ENCODE results near the gene KCNJ10. TPM values are rescaled to one million over a fixed set of nuclear protein-coding genes. Genes with fewer than 3 reads are reported as not detected.

The KCNJ10 gene
- total RNA-seq, 1 experiment from 2014 or later = 0.26 TPM

- in situ Hi-C loops (cut with HindIII; ENCODE audit: low pct_unique_long_range_greater_than_20kb, low sequenced_read_pairs) = no loop called here
- no peak for DNase-seq (ENCODE audit: low read depth, low spot score)
Measured at GRCh38 chr1:160021376-160022074, 48.4 kb downstream of the KCNJ10 start.

- in situ Hi-C loops (cut with HindIII; ENCODE audit: low pct_unique_long_range_greater_than_20kb, low sequenced_read_pairs) = no loop called here
- DNase-seq (ENCODE audit: low read depth, low spot score) = no peak
Measured at GRCh38 chr1:160020196-160020595, 49.8 kb downstream of the KCNJ10 start.

- in situ Hi-C loops (cut with HindIII; ENCODE audit: low pct_unique_long_range_greater_than_20kb, low sequenced_read_pairs) = no loop called here
- no peak for DNase-seq (ENCODE audit: low read depth, low spot score)
Measured at GRCh38 chr1:160018900-160019299, 51.1 kb downstream of the KCNJ10 start.

- in situ Hi-C loops (cut with HindIII; ENCODE audit: low pct_unique_long_range_greater_than_20kb, low sequenced_read_pairs) = no loop called here
Measured at GRCh38 chr1:160018347-160018746, 51.6 kb downstream of the KCNJ10 start.

GRCh38 chr1:160017592-160017991 lies 52.4 kb downstream of the KCNJ10 start:
- in situ Hi-C loops (cut with HindIII; ENCODE audit: low pct_unique_long_range_greater_than_20kb, low sequenced_read_pairs) = no loop called here
- no peak for DNase-seq (ENCODE audit: low read depth, low spot score)

More at GRCh38 chr1:160018347-160018746, 51.6 kb downstream of the KCNJ10 start:
- DNase-seq (ENCODE audit: low read depth, low spot score) = no peak

- DNase-seq (ENCODE audit: low read depth, low spot score) = no peak
- in situ Hi-C loops (cut with HindIII; ENCODE audit: low pct_unique_long_range_greater_than_20kb, low sequenced_read_pairs) = no loop called here
Measured at GRCh38 chr1:160011781-160012180, 58.2 kb downstream of the KCNJ10 start.

- in situ Hi-C loops (cut with HindIII; ENCODE audit: low pct_unique_long_range_greater_than_20kb, low sequenced_read_pairs) = no loop called here
- DNase-seq (ENCODE audit: low read depth, low spot score) = peak; percentile 31
Measured at GRCh38 chr1:160009801-160010200, 60.2 kb downstream of the KCNJ10 start.

- in situ Hi-C loops (cut with HindIII; ENCODE audit: low pct_unique_long_range_greater_than_20kb, low sequenced_read_pairs) = no loop called here
- DNase-seq (ENCODE audit: low read depth, low spot score) = no peak
Measured at GRCh38 chr1:160009081-160009480, 60.9 kb downstream of the KCNJ10 start.

- peak; percentile 61 for DNase-seq (ENCODE audit: low read depth, low spot score)
- in situ Hi-C loops (cut with HindIII; ENCODE audit: low pct_unique_long_range_greater_than_20kb, low sequenced_read_pairs) = no loop called here
Measured at GRCh38 chr1:160007577-160008200, 62.3 kb downstream of the KCNJ10 start.

- in situ Hi-C loops (cut with HindIII; ENCODE audit: low pct_unique_long_range_greater_than_20kb, low sequenced_read_pairs) = no loop called here
- DNase-seq (ENCODE audit: low read depth, low spot score) = peak; percentile 83
Measured at GRCh38 chr1:160006312-160006940, 63.5 kb downstream of the KCNJ10 start.

- in situ Hi-C loops (cut with HindIII; ENCODE audit: low pct_unique_long_range_greater_than_20kb, low sequenced_read_pairs) = no loop called here
- DNase-seq (ENCODE audit: low read depth, low spot score) = no peak
Measured at GRCh38 chr1:160005070-160005469, 64.9 kb downstream of the KCNJ10 start.

- in situ Hi-C loops (cut with HindIII; ENCODE audit: low pct_unique_long_range_greater_than_20kb, low sequenced_read_pairs) = no loop called here
Measured at GRCh38 chr1:160004425-160004824, 65.5 kb downstream of the KCNJ10 start.

GRCh38 chr1:160004001-160004400 lies 66.0 kb downstream of the KCNJ10 start:
- no peak for DNase-seq (ENCODE audit: low read depth, low spot score)
- in situ Hi-C loops (cut with HindIII; ENCODE audit: low pct_unique_long_range_greater_than_20kb, low sequenced_read_pairs) = no loop called here

More at GRCh38 chr1:160004425-160004824, 65.5 kb downstream of the KCNJ10 start:
- no peak for DNase-seq (ENCODE audit: low read depth, low spot score)

GRCh38 chr1:160001440-160001839 lies 68.5 kb downstream of the KCNJ10 start:
- no peak for DNase-seq (ENCODE audit: low read depth, low spot score)
- in situ Hi-C loops (cut with HindIII; ENCODE audit: low pct_unique_long_range_greater_than_20kb, low sequenced_read_pairs) = no loop called here

GRCh38 chr1:159999204-159999603 lies 70.8 kb downstream of the KCNJ10 start:
- no peak for DNase-seq (ENCODE audit: low read depth, low spot score)
- in situ Hi-C loops (cut with HindIII; ENCODE audit: low pct_unique_long_range_greater_than_20kb, low sequenced_read_pairs) = no loop called here

GRCh38 chr1:159996653-159997052 lies 73.3 kb downstream of the KCNJ10 start:
- DNase-seq (ENCODE audit: low read depth, low spot score) = no peak
- in situ Hi-C loops (cut with HindIII; ENCODE audit: low pct_unique_long_range_greater_than_20kb, low sequenced_read_pairs) = no loop called here

- in situ Hi-C loops (cut with HindIII; ENCODE audit: low pct_unique_long_range_greater_than_20kb, low sequenced_read_pairs) = no loop called here
- DNase-seq (ENCODE audit: low read depth, low spot score) = no peak
Measured at GRCh38 chr1:159994896-159995295, 75.1 kb downstream of the KCNJ10 start.

GRCh38 chr1:159993911-159994310 lies 76.0 kb downstream of the KCNJ10 start:
- no peak for DNase-seq (ENCODE audit: low read depth, low spot score)
- in situ Hi-C loops (cut with HindIII; ENCODE audit: low pct_unique_long_range_greater_than_20kb, low sequenced_read_pairs) = no loop called here

- in situ Hi-C loops (cut with HindIII; ENCODE audit: low pct_unique_long_range_greater_than_20kb, low sequenced_read_pairs) = no loop called here
- DNase-seq (ENCODE audit: low read depth, low spot score) = no peak
Measured at GRCh38 chr1:159992161-159992560, 77.8 kb downstream of the KCNJ10 start.
